H9 (cell line): ENCODE measurements around the gene TMEM108. TPM values are rescaled to one million over a fixed set of nuclear protein-coding genes. Genes with fewer than 3 reads are reported as not detected.

Source experiments
- DNase-seq: peaks from one replicate; pipeline ENCODE4 v3.0.0-alpha.2; 2017
- H2AFZ ChIP-seq: one replicate; pipeline ENCODE4 v1.6.1; 2013; ENCODE audit warnings: mild to moderate bottlenecking, low read length, control low read depth, moderate library complexity
- H2AK5ac ChIP-seq: 2 replicates; pipeline ENCODE4 v1.6.1; 2013; ENCODE audit warnings: low read length, control low read depth, mixed read lengths; ENCODE audit not compliant: insufficient read length
- H2BK120ac ChIP-seq: one replicate; pipeline ENCODE4 v1.6.1; 2013; ENCODE audit warnings: low read depth, mild to moderate bottlenecking, low read length, control low read depth, inconsistent platforms; ENCODE audit not compliant: poor library complexity, severe bottlenecking
- H2BK12ac ChIP-seq: 2 replicates; pipeline ENCODE4 v1.6.1; 2013; ENCODE audit warnings: low read length, control low read depth, mixed read lengths, low read depth; ENCODE audit not compliant: insufficient read length
- H2BK15ac ChIP-seq: 2 replicates; pipeline ENCODE4 v1.6.1; 2013; ENCODE audit warnings: low read depth, low read length, control low read depth
- H2BK20ac ChIP-seq: one replicate; pipeline ENCODE4 v1.6.1; 2013; ENCODE audit warnings: low read depth, mild to moderate bottlenecking, low read length, control low read depth, inconsistent platforms; ENCODE audit not compliant: poor library complexity, severe bottlenecking
- H2BK5ac ChIP-seq: 2 replicates; pipeline ENCODE4 v1.6.1; 2013; ENCODE audit warnings: low read length, control low read depth, mixed read lengths; ENCODE audit not compliant: insufficient read length
- H3K14ac ChIP-seq: 2 replicates; pipeline ENCODE4 v1.6.1; 2013; ENCODE audit warnings: low read length, control low read depth; ENCODE audit not compliant: insufficient read depth
- H3K18ac ChIP-seq: 2 replicates; pipeline ENCODE4 v1.6.1; 2013; ENCODE audit warnings: low read depth, mild to moderate bottlenecking, mixed read lengths, low read length, control low read depth; ENCODE audit not compliant: insufficient read length
- H3K23ac ChIP-seq: 2 replicates; pipeline ENCODE4 v1.6.1; 2013; ENCODE audit warnings: low read length, control low read depth, mixed read lengths, low read depth; ENCODE audit not compliant: insufficient read length
- H3K23me2 ChIP-seq: 2 replicates; pipeline ENCODE4 v1.6.1; 2013; ENCODE audit warnings: low read depth, mild to moderate bottlenecking, mixed read lengths, low read length, control low read depth; ENCODE audit not compliant: insufficient read length, poor library complexity, severe bottlenecking
- H3K27ac ChIP-seq: 2 replicates; pipeline ENCODE4 v1.5.1; 2013; ENCODE audit warnings: low read length, control low read depth, mixed read lengths, low read depth; ENCODE audit not compliant: insufficient read length
- H3K27me3 ChIP-seq: 2 replicates; pipeline ENCODE4 v1.6.1; 2013; ENCODE audit warnings: low read length, control low read depth, inconsistent platforms; ENCODE audit not compliant: insufficient read depth
- H3K4ac ChIP-seq: 2 replicates; pipeline ENCODE4 v1.6.1; 2013; ENCODE audit warnings: low read depth, mild to moderate bottlenecking, control low read depth, inconsistent platforms, low read length, moderate library complexity
- H3K4me1 ChIP-seq: 2 replicates; pipeline ENCODE4 v1.6.1; 2013; ENCODE audit warnings: low read length, control low read depth, inconsistent platforms; ENCODE audit not compliant: insufficient read depth
- H3K4me2 ChIP-seq: 2 replicates; pipeline ENCODE4 v1.6.1; 2013; ENCODE audit warnings: low read length, control low read depth, mixed read lengths; ENCODE audit not compliant: insufficient read length, insufficient read depth
- H3K56ac ChIP-seq: 2 replicates; pipeline ENCODE4 v1.6.1; 2013; ENCODE audit warnings: low read depth, mild to moderate bottlenecking, mixed read lengths, low read length, control low read depth; ENCODE audit not compliant: insufficient read length
- H3K79me1 ChIP-seq: 2 replicates; pipeline ENCODE4 v1.6.1; 2013; ENCODE audit warnings: low read depth, mild to moderate bottlenecking, moderate library complexity, low read length, control low read depth, inconsistent platforms; ENCODE audit not compliant: insufficient read depth, poor library complexity, severe bottlenecking
- H3K79me2 ChIP-seq: 2 replicates; pipeline ENCODE4 v1.6.1; 2013; ENCODE audit warnings: low read length, control low read depth, inconsistent platforms; ENCODE audit not compliant: insufficient read depth
- H3K9ac ChIP-seq: 2 replicates; pipeline ENCODE4 v1.6.1; 2013; ENCODE audit warnings: low read length, control low read depth, mixed read lengths; ENCODE audit not compliant: insufficient read length; ENCODE audit errors: extremely low read depth
- H3K9me3 ChIP-seq: one replicate; pipeline ENCODE4 v1.6.1; 2013; ENCODE audit warnings: low read depth, low read length, inconsistent platforms; ENCODE audit not compliant: control insufficient read depth
- H3T11ph ChIP-seq: one replicate; pipeline ENCODE4 v1.6.1; 2013; ENCODE audit warnings: mild to moderate bottlenecking, low read length, control low read depth, inconsistent platforms
- H4K20me1 ChIP-seq: one replicate; pipeline ENCODE4 v1.6.1; 2013; ENCODE audit not compliant: control insufficient read depth, insufficient read length, insufficient read depth
- H4K5ac ChIP-seq: 2 replicates; pipeline ENCODE4 v1.6.1; 2013; ENCODE audit warnings: low read depth, mild to moderate bottlenecking, mixed read lengths, low read length, control low read depth; ENCODE audit not compliant: insufficient read length
- H4K8ac ChIP-seq: replicated peaks from 2 replicates; pipeline ENCODE4 v1.6.1; 2013; ENCODE audit warnings: low read length, control low read depth, mixed read lengths, low read depth; ENCODE audit not compliant: insufficient read length
- H4K91ac ChIP-seq: 2 replicates; pipeline ENCODE4 v1.6.1; 2013; ENCODE audit warnings: low read depth, mild to moderate bottlenecking, moderate library complexity, mixed read lengths, low read length, control low read depth; ENCODE audit not compliant: insufficient read length
- H3K27ac Mint-ChIP-seq, 3 experiments: 2 replicates in 2 of 3; 3 replicates in 1 of 3; pipeline ENCODE4 v1.8.0; 2020 to 2021; ENCODE audit warnings: mixed read lengths in 3 of 3, mild to moderate bottlenecking in 1 of 3, moderate library complexity in 1 of 3
- H3K27me3 Mint-ChIP-seq: 2 replicates; pipeline ENCODE4 v1.8.0; 2021; ENCODE audit warnings: low read depth, mild to moderate bottlenecking, moderate library complexity, mixed read lengths
- H3K36me3 Mint-ChIP-seq, 3 experiments: 2 replicates in 2 of 3; 3 replicates in 1 of 3; pipeline ENCODE4 v1.8.0; 2020 to 2021; ENCODE audit warnings: low read depth in 3 of 3, mixed read lengths in 3 of 3; ENCODE audit not compliant: insufficient read depth in 1 of 3
- H3K4me1 Mint-ChIP-seq, 2 experiments: 2 replicates each; pipeline ENCODE4 v1.8.0; 2020; ENCODE audit warnings: mixed read lengths in 2 of 2
- H3K4me3 Mint-ChIP-seq, 2 experiments: 2 replicates in 1 of 2; 3 replicates in 1 of 2; pipeline ENCODE4 v1.8.0; 2020 to 2021; ENCODE audit warnings: mild to moderate bottlenecking in 2 of 2, mixed read lengths in 2 of 2, moderate library complexity in 1 of 2
- H3K9me3 Mint-ChIP-seq, 2 experiments: 2 replicates in 1 of 2; 3 replicates in 1 of 2; pipeline ENCODE4 v1.8.0; 2020; ENCODE audit warnings: mild to moderate bottlenecking in 2 of 2, mixed read lengths in 2 of 2, moderate library complexity in 1 of 2
- CTCF ChIP-seq: fragments of 200-600 bp; sonication (generic); conservative IDR thresholded peaks from 3 replicates; pipeline ENCODE4 v1.8.0; 2021; ENCODE audit warnings: antibody characterized with exemption, mild to moderate bottlenecking
- WGBS: extraction: QIAGEN DNeasy Blood & Tissue Kit; methylation state at CpG from one replicate; pipeline ENCODE4 v1.1.7; 2013; ENCODE audit warnings: missing lambda C conversion rate, low lambda C conversion rate, mixed read lengths; ENCODE audit not compliant: insufficient read length; ENCODE audit errors: extremely low coverage; 5-methylcytosine and 5-hydroxymethylcytosine counted together
- total RNA-seq: library from RNA; stranded (reverse); gene quantifications from 2 replicates; pipeline ENCODE4 v1.2.1, GENCODE V29; 2021

TMEM108 gene
- total RNA-seq, 1 experiment from 2014 or later = 5.0 TPM

GRCh38 chr3:133121450-133121849 is 83.3 kb downstream of the TMEM108 start:
- H3K4me2 ChIP-seq = no peak overlapping the region
- no peak overlapping the region for H4K91ac ChIP-seq
- no peak overlapping the region for H2BK12ac ChIP-seq
- no peak overlapping the region for H2AFZ ChIP-seq
- Mint-ChIP-seq H3K27ac (no peak overlapping the region), H3K27me3 (no peaks in the 10 kb centered on the region), H3K4me1 (peaks cover 9 to 13% of the 10 kb centered on the region in 2 experiments), H3K9me3 (no peaks in the 10 kb centered on the region), H3K36me3 (no peaks in the 10 kb centered on the region), H3K4me3 (no peak overlapping the region)
- H3K27me3 ChIP-seq = no peaks in the 10 kb centered on the region
- no peak overlapping the region for H3K18ac ChIP-seq
- no peaks in the 10 kb centered on the region for H4K20me1 ChIP-seq
- no peak overlapping the region for H3K14ac ChIP-seq
- no peak for DNase-seq
- H3T11ph ChIP-seq = no peak overlapping the region
- no CpG with 5 or more reads among the region's 3 CpGs for WGBS
- H2AK5ac ChIP-seq = no peak overlapping the region
- no peak overlapping the region for H3K4ac ChIP-seq
- no peak overlapping the region for H2BK5ac ChIP-seq
- no peaks in the 10 kb centered on the region for H3K79me1 ChIP-seq
- H3K9me3 ChIP-seq = no peaks in the 10 kb centered on the region
- no peak overlapping the region for H2BK120ac ChIP-seq
- H4K5ac ChIP-seq = no peak overlapping the region
- H3K27ac ChIP-seq = no peak overlapping the region
- no peak overlapping the region for H3K9ac ChIP-seq
- H4K8ac ChIP-seq = no peak overlapping the region
- H3K56ac ChIP-seq = no peak overlapping the region
- no peak overlapping the region for H2BK20ac ChIP-seq
- H3K23ac ChIP-seq = no peak overlapping the region
- H3K4me1 ChIP-seq = no peaks in the 10 kb centered on the region; the same call in 1 of the 2 replicates
- H3K79me2 ChIP-seq = no peaks in the 10 kb centered on the region
- no peak overlapping the region for H2BK15ac ChIP-seq
- H3K23me2 ChIP-seq = no peaks in the 10 kb centered on the region
- TF ChIP-seq CTCF = no peak
